ENCODE data around the gene KAT5.

Gene KAT5

DNA sequence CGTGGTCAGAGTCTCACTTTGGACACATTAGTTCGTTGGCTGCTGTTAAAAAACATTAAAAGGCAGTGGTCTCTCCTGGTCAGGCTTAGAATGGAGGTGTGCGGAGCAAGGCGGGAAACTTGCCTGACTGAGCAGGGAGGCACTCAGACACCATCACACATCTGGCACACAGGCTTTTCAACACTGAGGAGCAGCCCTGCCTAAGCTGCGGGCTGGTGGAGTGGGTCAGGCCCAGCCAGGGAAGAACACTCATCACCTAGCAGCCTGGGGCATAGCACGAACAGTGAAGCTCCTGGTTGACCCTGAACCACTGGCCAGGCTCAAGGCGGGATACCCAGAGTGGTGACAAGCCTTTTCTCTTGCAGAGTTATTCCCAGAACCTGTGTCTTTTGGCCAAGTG is 4.2 kb downstream of the KAT5 start:
- TF ChIP-seq, protein P1, sequence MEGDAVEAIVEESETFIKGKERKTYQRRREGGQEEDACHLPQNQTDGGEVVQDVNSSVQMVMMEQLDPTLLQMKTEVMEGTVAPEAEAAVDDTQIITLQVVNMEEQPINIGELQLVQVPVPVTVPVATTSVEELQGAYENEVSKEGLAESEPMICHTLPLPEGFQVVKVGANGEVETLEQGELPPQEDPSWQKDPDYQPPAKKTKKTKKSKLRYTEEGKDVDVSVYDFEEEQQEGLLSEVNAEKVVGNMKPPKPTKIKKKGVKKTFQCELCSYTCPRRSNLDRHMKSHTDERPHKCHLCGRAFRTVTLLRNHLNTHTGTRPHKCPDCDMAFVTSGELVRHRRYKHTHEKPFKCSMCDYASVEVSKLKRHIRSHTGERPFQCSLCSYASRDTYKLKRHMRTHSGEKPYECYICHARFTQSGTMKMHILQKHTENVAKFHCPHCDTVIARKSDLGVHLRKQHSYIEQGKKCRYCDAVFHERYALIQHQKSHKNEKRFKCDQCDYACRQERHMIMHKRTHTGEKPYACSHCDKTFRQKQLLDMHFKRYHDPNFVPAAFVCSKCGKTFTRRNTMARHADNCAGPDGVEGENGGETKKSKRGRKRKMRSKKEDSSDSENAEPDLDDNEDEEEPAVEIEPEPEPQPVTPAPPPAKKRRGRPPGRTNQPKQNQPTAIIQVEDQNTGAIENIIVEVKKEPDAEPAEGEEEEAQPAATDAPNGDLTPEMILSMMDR (IDR thresholded peaks at IDR 0.05; ENCODE audit: control extremely low read depth, extremely low read depth, low read depth, missing control alignments): no peak
- DNase-seq (ENCODE audit: extremely low spot score): no peak
- ChIA-PET CTCF (interaction anchor here (1.5 to 4.7 kb wide), 3 partner anchors 11 to 102 kb away, joined by 4 to 23 read pairs (median 11); no protein-coding TSS in a partner anchor), POLR2A (interaction anchor here (0.6 to 0.7 kb wide), 2 partner anchors 77 to 128 kb away, joined by 4 read pairs; no protein-coding TSS in a partner anchor)

DNA sequence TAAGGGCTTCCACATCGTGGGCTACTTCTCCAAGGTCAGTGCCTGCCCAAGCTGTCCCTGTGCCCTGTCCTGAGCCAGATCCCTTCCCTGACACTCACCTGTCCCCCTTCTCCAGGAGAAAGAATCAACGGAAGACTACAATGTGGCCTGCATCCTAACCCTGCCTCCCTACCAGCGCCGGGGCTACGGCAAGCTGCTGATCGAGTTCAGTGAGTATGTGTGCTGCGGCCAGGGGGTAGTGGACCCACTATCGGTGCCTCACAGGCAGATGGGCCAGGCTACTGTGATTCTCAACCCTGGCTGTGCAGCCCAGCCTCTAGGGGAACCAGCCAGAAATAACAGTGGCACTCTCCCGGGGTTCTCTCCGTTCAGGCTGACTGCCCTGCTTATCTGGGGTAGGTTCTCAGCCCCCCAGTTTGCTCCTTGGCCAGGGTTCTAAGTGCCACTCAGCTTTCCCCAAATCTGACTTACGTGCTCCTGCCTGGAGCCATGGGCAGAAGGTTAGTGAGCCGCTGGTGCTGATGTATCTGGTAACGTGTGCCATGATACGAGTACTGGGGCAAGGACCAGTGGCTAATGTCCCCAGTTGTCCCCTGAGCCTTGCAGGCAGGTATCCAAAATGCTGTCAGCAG is 4.8 kb downstream of the KAT5 start:
- TF ChIP-seq, protein P1 (IDR thresholded peaks at IDR 0.05; ENCODE audit: control extremely low read depth, extremely low read depth, low read depth, missing control alignments): no peak
- ChIA-PET POLR2A (interaction anchor here (0.6 kb wide), 1 partner anchor 128 kb away, joined by 4 read pairs; no protein-coding TSS in a partner anchor), CTCF (interaction anchor here (1.5 to 4.7 kb wide), 3 partner anchors 11 to 102 kb away, joined by 4 to 23 read pairs (median 11); no protein-coding TSS in a partner anchor)
- no peak for DNase-seq (ENCODE audit: extremely low spot score)

DNA sequence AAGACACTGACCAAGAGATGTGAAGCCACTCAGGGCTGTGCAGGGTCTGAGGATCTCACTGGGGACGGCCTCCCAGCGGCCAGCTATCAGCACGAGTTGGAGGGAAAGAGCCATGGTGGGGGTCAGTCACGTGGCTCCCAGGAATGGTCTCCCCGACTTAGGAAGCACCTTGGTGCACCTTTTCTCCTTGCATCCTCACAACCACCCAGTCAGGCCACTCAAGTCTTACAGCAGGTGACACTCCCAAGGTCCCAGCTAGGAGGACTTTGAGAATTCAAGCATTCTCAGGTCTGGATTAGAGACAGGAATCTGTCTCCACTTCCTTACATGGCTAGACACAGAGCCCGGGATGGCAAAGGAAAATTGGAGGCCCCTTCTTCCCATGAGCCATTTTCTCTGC is 5.9 kb downstream of the KAT5 start:
- DNase-seq (ENCODE audit: extremely low spot score): no peak
- POLR2A ChIA-PET: no interaction called here
- CTCF ChIA-PET: interaction anchor here (4.7 kb wide), 1 partner anchor 61 kb away, joined by 23 read pairs; no protein-coding TSS in a partner anchor
- TF ChIP-seq, protein P1 (IDR thresholded peaks at IDR 0.05; ENCODE audit: control extremely low read depth, extremely low read depth, low read depth, missing control alignments): no peak

DNA sequence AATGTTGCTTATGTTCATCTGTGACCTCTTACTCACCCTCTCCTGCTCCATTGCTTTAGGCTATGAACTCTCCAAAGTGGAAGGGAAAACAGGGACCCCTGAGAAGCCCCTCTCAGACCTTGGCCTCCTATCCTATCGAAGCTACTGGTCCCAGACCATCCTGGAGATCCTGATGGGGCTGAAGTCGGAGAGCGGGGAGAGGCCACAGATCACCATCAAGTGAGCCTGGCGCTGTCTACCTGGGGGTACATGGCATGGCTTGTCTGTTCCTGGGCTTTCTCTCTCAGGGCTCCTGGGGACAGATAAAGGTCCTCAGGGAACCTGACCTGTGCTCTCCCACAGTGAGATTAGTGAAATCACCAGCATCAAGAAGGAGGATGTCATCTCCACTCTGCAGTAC is 6.5 kb downstream of the KAT5 start:
- TF ChIP-seq, protein P1 (IDR thresholded peaks at IDR 0.05; ENCODE audit: control extremely low read depth, extremely low read depth, low read depth, missing control alignments): no peak
- ChIA-PET POLR2A (no interaction called here), CTCF (interaction anchor here (2.4 to 5.7 kb wide), 5 partner anchors 13 to 99 kb away, joined by 12 to 26 read pairs (median 13); partner anchors contain the start of gene AP5B1)
- DNase-seq (ENCODE audit: extremely low spot score): no peak

DNA sequence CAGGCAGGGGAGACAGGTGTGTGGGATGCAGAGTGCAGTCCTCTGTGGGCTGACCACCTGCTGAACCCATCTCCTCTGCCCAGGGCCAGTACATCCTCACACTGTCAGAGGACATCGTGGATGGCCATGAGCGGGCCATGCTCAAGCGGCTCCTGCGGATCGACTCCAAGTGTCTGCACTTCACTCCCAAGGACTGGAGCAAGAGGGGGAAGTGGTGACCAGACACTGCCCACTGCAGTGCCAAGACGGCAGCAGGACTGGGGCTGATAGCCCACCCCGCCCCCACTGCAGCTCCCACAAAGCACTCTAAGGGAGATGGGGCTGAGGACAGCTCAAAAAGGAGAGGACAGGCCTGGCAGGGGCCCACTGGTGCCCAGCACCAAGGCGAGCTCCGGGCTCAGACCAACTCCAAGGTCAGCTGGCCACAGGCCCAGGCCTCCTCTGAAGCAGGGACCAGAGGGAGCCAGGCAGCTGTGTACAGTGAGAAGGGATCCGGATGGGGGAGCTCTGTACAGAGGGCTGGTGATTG is 7.0 kb downstream of the KAT5 start:
- TF ChIP-seq, protein P1 (IDR thresholded peaks at IDR 0.05; ENCODE audit: control extremely low read depth, extremely low read depth, low read depth, missing control alignments): no peak
- POLR2A ChIA-PET: no interaction called here
- CTCF ChIA-PET: interaction anchor here (1.0 to 5.7 kb wide), 11 partner anchors 7 to 172 kb away, joined by 3 to 33 read pairs (median 5); partner anchors contain the start of genes AP5B1, FIBP, KAT5 and MUS81
- no peak for DNase-seq (ENCODE audit: extremely low spot score)

DNA sequence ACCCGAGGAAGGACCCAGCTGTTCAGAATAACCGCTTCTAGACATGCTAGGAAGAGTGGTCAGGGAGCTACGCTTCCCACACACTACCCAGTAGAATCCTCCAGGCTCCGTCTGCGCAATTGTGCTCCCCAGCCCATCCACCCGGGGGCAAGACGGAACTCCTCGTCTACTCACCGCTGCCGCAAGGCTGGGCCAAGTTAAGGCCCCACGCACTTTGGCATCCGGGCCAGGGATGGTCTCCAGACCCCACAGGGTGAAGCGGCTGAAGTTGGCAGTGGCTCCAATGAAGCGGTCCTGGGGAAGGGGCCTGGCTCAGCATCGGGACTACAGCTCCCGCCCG is 7.8 kb downstream of the KAT5 start:
- CTCF ChIA-PET: interaction anchor here (0.7 to 5.7 kb wide), 13 partner anchors 8 to 171 kb away, joined by 3 to 33 read pairs (median 4); partner anchors contain the start of genes AP5B1, FIBP, KAT5 and MUS81
- TF ChIP-seq, protein P1 (IDR thresholded peaks at IDR 0.05; ENCODE audit: control extremely low read depth, extremely low read depth, low read depth, missing control alignments): no peak
- POLR2A ChIA-PET: interaction anchor here (0.9 to 2.2 kb wide), 3 partner anchors 8 to 72 kb away, joined by 3 to 18 read pairs (median 5); partner anchors contain the start of gene KAT5
- DNase-seq (ENCODE audit: extremely low spot score): peak; percentile 32
